Measurements from ENCODE around the gene AVPR2. TPM values are rescaled to one million over a fixed set of nuclear protein-coding genes. Genes with fewer than 3 reads are reported as not detected.

AVPR2 gene
- total RNA-seq, 1 donor from 2014 or later, result not detected

GRCh38 chrX:153927922-153928760 lies 23.7 kb downstream of the AVPR2 start:
- peaks cover 20% of the 10 kb centered on the region for H3K4me1 Mint-ChIP-seq (ENCODE audit: low read depth)

DNA sequence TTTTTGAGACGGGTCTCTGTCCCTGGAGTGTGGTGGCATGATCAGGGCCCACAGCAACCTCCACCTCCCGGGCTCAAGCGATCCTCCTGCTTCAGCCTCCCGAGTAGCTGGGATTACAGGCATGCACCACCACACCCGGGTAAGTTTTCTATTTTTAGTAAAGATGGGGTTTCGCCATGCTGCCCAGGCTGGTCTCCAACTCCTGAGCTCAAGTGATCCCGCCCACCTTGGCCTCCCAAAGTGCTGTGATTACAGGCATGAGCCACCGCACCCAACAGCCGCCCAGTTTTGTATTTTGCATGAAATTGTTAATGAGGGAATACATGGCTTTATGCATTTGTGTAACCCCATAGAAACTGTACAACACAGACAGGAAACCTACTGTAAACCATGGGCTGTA lies 24.4 kb downstream of the AVPR2 start:
- H3K4me1 Mint-ChIP-seq (ENCODE audit: low read depth), result peaks cover 16% of the 10 kb centered on the region
- peak overlapping the region; percentile 86 for H3K4me3 Mint-ChIP-seq (ENCODE audit: low read depth)
- peak overlapping the region; percentile 22 for H3K27ac Mint-ChIP-seq
- intact Hi-C loops (cut with micrococcal nuclease), result loop anchor here (1.0 to 10.0 kb wide), 7 partner anchors 18 to 550 kb away; partner anchors contain the start of genes EMD, FLNA, HCFC1 and IDH3G
- no peaks in the 10 kb centered on the region for H3K9me3 Mint-ChIP-seq
- H3K36me3 Mint-ChIP-seq (ENCODE audit: low read depth), result peaks cover 35% of the 10 kb centered on the region
- no peaks in the 10 kb centered on the region for H3K27me3 Mint-ChIP-seq (ENCODE audit: low read depth)
- DNase-seq (ENCODE audit: low spot score), result no peak

More at GRCh38 chrX:153927922-153928760, 23.7 kb downstream of the AVPR2 start:
- Mint-ChIP-seq H3K9me3 (no peaks in the 10 kb centered on the region), H3K4me3 (ENCODE audit: low read depth) (peak overlapping the region; percentile 86), H3K27me3 (ENCODE audit: low read depth) (no peaks in the 10 kb centered on the region), H3K27ac (peak overlapping the region; percentile 99), H3K36me3 (ENCODE audit: low read depth) (peaks cover 38% of the 10 kb centered on the region)
- DNase-seq (ENCODE audit: low spot score), result peak; percentile 90
- intact Hi-C loops (cut with micrococcal nuclease), result loop anchor here (1.0 to 10.0 kb wide), 7 partner anchors 19 to 551 kb away; partner anchors contain the start of genes EMD, FLNA, HCFC1 and IDH3G

- Mint-ChIP-seq H3K4me3 (ENCODE audit: low read depth) (no peak overlapping the region), H3K27ac (no peak overlapping the region)
- intact Hi-C loops (cut with micrococcal nuclease), result loop anchor here (5.0 to 10.0 kb wide), 3 partner anchors 165 to 445 kb away; partner anchors contain the start of genes EMD, FLNA, MECP2 and PLXNB3
These were observed 25.1 kb downstream of the AVPR2 start for GRCh38 chrX:153929576-153929975.

DNA sequence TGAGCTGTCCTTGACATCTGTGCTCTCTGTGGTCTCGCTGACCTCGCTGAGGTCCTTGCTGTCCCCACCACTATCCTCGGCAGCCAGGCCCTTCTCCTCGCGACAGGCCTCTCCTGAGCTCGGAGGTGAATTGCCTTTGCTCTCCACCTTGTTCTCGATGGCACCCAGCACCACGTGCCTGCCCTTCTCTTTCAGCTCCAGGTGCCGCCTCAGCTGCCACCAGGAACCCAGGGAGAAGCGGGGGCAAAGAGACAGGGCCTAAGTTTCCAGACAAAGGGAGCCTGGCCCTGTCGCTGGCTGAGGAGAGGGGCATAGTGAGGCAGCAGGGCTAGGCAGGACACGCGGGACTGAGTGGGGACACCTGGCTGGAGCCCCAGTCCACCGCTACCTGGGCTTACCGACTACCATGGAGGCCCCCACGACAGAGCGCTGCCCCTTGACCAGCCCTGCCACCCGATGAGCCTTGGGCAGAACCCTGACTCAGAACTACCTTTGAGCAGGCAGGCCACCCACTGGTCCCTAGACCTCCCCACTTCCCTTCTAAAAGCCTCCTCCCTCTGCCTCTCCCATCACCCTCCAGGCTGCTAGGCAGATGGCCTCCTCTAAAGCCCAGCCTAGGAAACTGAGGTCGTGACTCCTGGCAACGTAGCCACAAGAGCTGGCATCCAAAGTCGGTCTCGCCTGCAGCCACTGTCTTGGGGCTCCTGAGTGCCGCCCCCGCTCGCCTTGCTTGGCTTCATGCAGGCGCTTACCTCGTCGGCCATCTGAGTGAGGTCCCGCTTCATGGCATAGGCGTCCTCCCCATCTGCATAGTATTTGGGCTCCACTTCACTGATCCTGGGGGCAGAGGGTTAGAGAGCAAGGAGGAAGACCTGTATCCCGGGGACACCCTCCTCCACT lies 25.8 kb downstream of the AVPR2 start:
- Mint-ChIP-seq H3K4me3 (ENCODE audit: low read depth) (no peak overlapping the region), H3K27me3 (ENCODE audit: low read depth) (no peaks in the 10 kb centered on the region), H3K27ac (no peak overlapping the region), H3K36me3 (ENCODE audit: low read depth) (peaks cover 32% of the 10 kb centered on the region), H3K9me3 (no peaks in the 10 kb centered on the region), H3K4me1 (ENCODE audit: low read depth) (peaks cover 10% of the 10 kb centered on the region)
- DNase-seq (ENCODE audit: low spot score), result no peak
- intact Hi-C loops (cut with micrococcal nuclease), result no loop called here

More at GRCh38 chrX:153929576-153929975, 25.1 kb downstream of the AVPR2 start:
- Mint-ChIP-seq H3K36me3 (ENCODE audit: low read depth) (peaks cover 35% of the 10 kb centered on the region), H3K27me3 (ENCODE audit: low read depth) (no peaks in the 10 kb centered on the region), H3K4me1 (ENCODE audit: low read depth) (peaks cover 10% of the 10 kb centered on the region), H3K9me3 (no peaks in the 10 kb centered on the region)
- no peak for DNase-seq (ENCODE audit: low spot score)

DNA sequence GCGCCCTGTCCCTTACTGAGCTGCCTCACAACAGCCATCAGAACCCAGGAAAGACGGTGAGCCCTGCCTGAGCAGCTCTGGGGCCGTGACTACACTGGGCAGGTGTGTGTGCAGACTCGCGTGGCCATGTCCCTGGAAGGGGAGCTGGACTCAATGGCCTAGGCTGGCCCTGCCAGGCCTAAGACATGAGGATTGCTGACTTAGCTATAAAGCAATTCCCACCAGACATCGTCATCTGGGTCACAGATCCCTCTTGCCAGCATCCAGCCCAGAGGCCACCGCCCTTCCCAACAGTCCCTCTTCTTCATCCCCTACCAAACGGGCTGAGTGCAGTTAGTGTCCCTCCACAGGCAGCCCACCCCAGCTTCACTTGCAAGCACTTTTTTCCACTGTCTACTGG lies 26.7 kb downstream of the AVPR2 start:
- H3K27me3 Mint-ChIP-seq (ENCODE audit: low read depth), result no peaks in the 10 kb centered on the region
- H3K4me1 Mint-ChIP-seq (ENCODE audit: low read depth), result peaks cover 12% of the 10 kb centered on the region
- no peak for DNase-seq (ENCODE audit: low spot score)
- no peaks in the 10 kb centered on the region for H3K9me3 Mint-ChIP-seq
- intact Hi-C loops (cut with micrococcal nuclease), result no loop called here
- H3K36me3 Mint-ChIP-seq (ENCODE audit: low read depth), result peaks cover 29% of the 10 kb centered on the region
- H3K27ac Mint-ChIP-seq, result no peak overlapping the region
- H3K4me3 Mint-ChIP-seq (ENCODE audit: low read depth), result no peak overlapping the region

- Mint-ChIP-seq H3K36me3 (ENCODE audit: low read depth) (peaks cover 29% of the 10 kb centered on the region), H3K4me3 (ENCODE audit: low read depth) (no peak overlapping the region), H3K27ac (no peak overlapping the region)
These were observed 27.3 kb downstream of the AVPR2 start for GRCh38 chrX:153931748-153932147.

GRCh38 chrX:153932220-153932915 lies 27.9 kb downstream of the AVPR2 start:
- intact Hi-C loops (cut with micrococcal nuclease), result no loop called here
- no peaks in the 10 kb centered on the region for H3K9me3 Mint-ChIP-seq
- H3K36me3 Mint-ChIP-seq (ENCODE audit: low read depth), result peaks cover 29% of the 10 kb centered on the region
- H3K27ac Mint-ChIP-seq, result no peak overlapping the region
- no peaks in the 10 kb centered on the region for H3K27me3 Mint-ChIP-seq (ENCODE audit: low read depth)
- H3K4me3 Mint-ChIP-seq (ENCODE audit: low read depth), result no peak overlapping the region
- H3K4me1 Mint-ChIP-seq (ENCODE audit: low read depth), result peaks cover 10% of the 10 kb centered on the region
- no peak for DNase-seq (ENCODE audit: low spot score)

More at GRCh38 chrX:153931748-153932147, 27.3 kb downstream of the AVPR2 start:
- H3K9me3 Mint-ChIP-seq, result no peaks in the 10 kb centered on the region
- intact Hi-C loops (cut with micrococcal nuclease), result no loop called here
- peaks cover 12% of the 10 kb centered on the region for H3K4me1 Mint-ChIP-seq (ENCODE audit: low read depth)
- H3K27me3 Mint-ChIP-seq (ENCODE audit: low read depth), result no peaks in the 10 kb centered on the region
- DNase-seq (ENCODE audit: low spot score), result no peak

DNA sequence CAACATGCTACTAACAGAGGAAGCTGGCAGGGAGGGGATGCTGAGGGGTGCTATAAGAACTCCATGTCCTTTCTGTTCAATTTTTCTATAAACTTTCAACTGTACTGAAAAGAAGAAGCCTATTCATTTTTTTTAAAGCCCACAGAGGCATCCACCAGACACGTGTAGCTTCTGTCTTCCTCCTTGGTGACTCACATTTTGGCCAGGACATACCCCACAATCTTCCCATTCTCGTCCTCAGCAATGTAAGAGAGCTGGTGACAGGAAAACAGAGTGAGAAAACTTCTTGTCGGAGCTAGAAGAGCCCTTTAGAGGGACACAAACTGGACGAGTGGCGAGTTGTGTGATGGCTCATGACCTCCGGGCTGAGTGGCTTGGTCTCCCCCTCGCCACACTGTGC lies 29.3 kb downstream of the AVPR2 start:
- Mint-ChIP-seq H3K36me3 (ENCODE audit: low read depth) (peaks cover 32% of the 10 kb centered on the region), H3K4me3 (ENCODE audit: low read depth) (peak overlapping the region; percentile 84), H3K9me3 (no peaks in the 10 kb centered on the region), H3K27me3 (ENCODE audit: low read depth) (no peaks in the 10 kb centered on the region), H3K4me1 (ENCODE audit: low read depth) (peaks cover 8% of the 10 kb centered on the region), H3K27ac (no peak overlapping the region)
- no peak for DNase-seq (ENCODE audit: low spot score)
- intact Hi-C loops (cut with micrococcal nuclease), result no loop called here

GRCh38 chrX:153934148-153934761 lies 29.8 kb downstream of the AVPR2 start:
- intact Hi-C loops (cut with micrococcal nuclease), result no loop called here
- Mint-ChIP-seq H3K36me3 (ENCODE audit: low read depth) (peaks cover 29% of the 10 kb centered on the region), H3K4me1 (ENCODE audit: low read depth) (peaks cover 4% of the 10 kb centered on the region), H3K27ac (peak overlapping the region; percentile 17), H3K27me3 (ENCODE audit: low read depth) (no peaks in the 10 kb centered on the region), H3K9me3 (no peaks in the 10 kb centered on the region), H3K4me3 (ENCODE audit: low read depth) (peak overlapping the region; percentile 84)
- DNase-seq (ENCODE audit: low spot score), result no peak

GRCh38 chrX:153934762-153935325 lies 30.4 kb downstream of the AVPR2 start, which contains the start of gene NAA10:
TSS of gene NAA10 (minus strand) at chrX:153935037. CDS start at chrX:153934904, 133 bp downstream.
- intact Hi-C loops (cut with micrococcal nuclease), result no loop called here
- H3K9me3 Mint-ChIP-seq, result no peaks in the 10 kb centered on the region
- peaks cover 2% of the 10 kb centered on the region for H3K4me1 Mint-ChIP-seq (ENCODE audit: low read depth)
- DNase-seq (ENCODE audit: low spot score), result peak; percentile 50
- H3K36me3 Mint-ChIP-seq (ENCODE audit: low read depth), result peaks cover 27% of the 10 kb centered on the region
- peak within 1 kb of the TSS; percentile 42 for H3K27ac Mint-ChIP-seq
- H3K27me3 Mint-ChIP-seq (ENCODE audit: low read depth), result no peaks in the 10 kb centered on the region
- peak within 1 kb of the TSS; percentile 84 for H3K4me3 Mint-ChIP-seq (ENCODE audit: low read depth)

GRCh38 chrX:153935326-153935851 lies 30.9 kb downstream of the AVPR2 start:
- Mint-ChIP-seq H3K9me3 (no peaks in the 10 kb centered on the region), H3K4me1 (ENCODE audit: low read depth) (peaks cover 2% of the 10 kb centered on the region), H3K4me3 (ENCODE audit: low read depth) (peak overlapping the region; percentile 67), H3K27me3 (ENCODE audit: low read depth) (no peaks in the 10 kb centered on the region), H3K27ac (peak overlapping the region; percentile 42), H3K36me3 (ENCODE audit: low read depth) (peaks cover 25% of the 10 kb centered on the region)
- no peak for DNase-seq (ENCODE audit: low spot score)
- intact Hi-C loops (cut with micrococcal nuclease), result no loop called here
